HepG2 (cell line): ENCODE measurements around the gene TENM3. TPM values are rescaled to one million over a fixed set of nuclear protein-coding genes. Genes with fewer than 3 reads are reported as not detected.

Experiments
- GATAD2A ChIP-seq: IDR thresholded peaks from 2 replicates; pipeline ENCODE4 v1.6.1; 2016
- KLF11 ChIP-seq: IDR thresholded peaks from 2 replicates; pipeline ENCODE4 v1.6.1; 2016; ENCODE audit warnings: missing compliant biosample characterization
- NR2F1 ChIP-seq, 2 experiments: fragments of 450-650 bp in 1 of 2; formaldehyde crosslinking in 1 of 2; IDR thresholded peaks; 2 replicates each; pipeline versions ENCODE4 v1.5.0 to v1.6.1; 2016 to 2020; ENCODE audit warnings: mild to moderate bottlenecking in 1 of 2, missing compliant biosample characterization in 1 of 2, missing genetic modification reagents in 1 of 2, moderate library complexity in 1 of 2
- PAF1 ChIP-seq: IDR thresholded peaks from 2 replicates; pipeline ENCODE4 v1.6.1; 2016; ENCODE audit warnings: missing genetic modification reagents, missing compliant biosample characterization
- SOX5 ChIP-seq: IDR thresholded peaks from 2 replicates; pipeline ENCODE4 v1.6.1; 2016; ENCODE audit warnings: borderline replicate concordance
- SP5 ChIP-seq: IDR thresholded peaks from 2 replicates; pipeline ENCODE4 v1.6.1; 2016; ENCODE audit warnings: low read depth, borderline replicate concordance
- SRSF4 ChIP-seq: fragments of 200-400 bp; formaldehyde crosslinking; IDR thresholded peaks from one replicate; pipeline ENCODE4 v1.6.1; 2018; ENCODE audit warnings: mild to moderate bottlenecking, low read depth, low read length, moderate library complexity; ENCODE audit not compliant: poor library complexity, severe bottlenecking
- ZNF703 ChIP-seq: sonication (generic); formaldehyde crosslinking; IDR thresholded peaks from 2 replicates; pipeline ENCODE4 v1.5.1; 2020; ENCODE audit warnings: missing genetic modification reagents, mild to moderate bottlenecking, moderate library complexity, borderline replicate concordance
- ZNF780A ChIP-seq: sonication (generic); formaldehyde crosslinking; IDR thresholded peaks from 2 replicates; pipeline ENCODE4 v1.8.0; 2022; ENCODE audit warnings: mild to moderate bottlenecking, missing genetic modification reagents, moderate library complexity
- polyA plus RNA-seq, 8 experiments: library from polyadenylated mRNA; depleted of rRNA in 3 of 8; stranded (reverse) in 7 of 8; unstranded in 1 of 8; fragments of >200 nt; fragmentation: Illumina TruSeq in 4 of 8; extraction: Trizol in 4 of 8; gene quantifications; 2 replicates each; pipeline versions ENCODE4 v1.2.1 to v1.2.3, GENCODE V29; 2011 to 2016; ENCODE audit warnings: low read depth in 4 of 8, missing spikeins in 1 of 8, mixed read lengths in 1 of 8; ENCODE audit not compliant: insufficient read depth in 1 of 8
- total RNA-seq, 5 experiments: library from RNA; depleted of rRNA; stranded (reverse); fragments of >200 nt; fragmentation: Illumina TruSeq; extraction: Trizol; gene quantifications; 2 replicates each; pipeline ENCODE4 v1.2.3, GENCODE V29; 2016; ENCODE audit warnings: low read depth in 1 of 5
- TF ChIP-seq, protein P1 (sequence below): IDR thresholded peaks from 2 replicates; pipeline ENCODE4 v1.6.1; 2016; ENCODE audit warnings: missing compliant biosample characterization, missing genetic modification reagents, borderline replicate concordance
- TF ChIP-seq, protein P2 (sequence below): sonication (generic); formaldehyde crosslinking; IDR thresholded peaks from 2 replicates; pipeline ENCODE4 v1.8.0; 2022; ENCODE audit warnings: mild to moderate bottlenecking, missing genetic modification reagents
- TF ChIP-seq, protein P3 (sequence below): sonication (generic); formaldehyde crosslinking; IDR thresholded peaks from 2 replicates; pipeline ENCODE4 v1.5.0; 2020; ENCODE audit warnings: mild to moderate bottlenecking, missing genetic modification reagents, moderate library complexity

TENM3 gene
- total and polyA plus RNA-seq, 2 of the 13 experiments (the other 11 are each of a cell fraction or from before 2014, with no cell fraction given), result 0.04 TPM; not detected in 1

DNA sequence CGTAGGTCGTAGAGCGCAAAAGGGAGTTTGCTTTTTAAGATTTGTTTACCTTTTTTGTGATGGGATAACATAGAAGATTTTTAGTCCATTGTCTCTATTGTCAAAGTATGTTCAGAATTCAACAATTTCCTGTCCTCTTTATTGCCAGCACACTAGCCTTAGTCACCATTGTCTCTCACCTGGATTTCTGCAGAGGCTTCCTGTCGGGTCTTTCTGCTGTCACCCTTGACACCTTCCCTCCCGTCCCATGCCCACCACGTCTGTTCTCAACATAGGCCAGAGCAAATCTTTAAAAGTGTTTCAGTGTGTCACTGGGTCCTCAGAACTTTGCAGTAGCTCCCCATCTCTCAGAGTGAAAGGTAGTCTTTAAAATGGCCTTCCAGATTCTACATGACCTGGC is 323.9 kb downstream of the TENM3 start (continued):
- TF ChIP-seq KLF11 (CRISPR knock-in tag), result no peak
- TF ChIP-seq, protein P1, sequence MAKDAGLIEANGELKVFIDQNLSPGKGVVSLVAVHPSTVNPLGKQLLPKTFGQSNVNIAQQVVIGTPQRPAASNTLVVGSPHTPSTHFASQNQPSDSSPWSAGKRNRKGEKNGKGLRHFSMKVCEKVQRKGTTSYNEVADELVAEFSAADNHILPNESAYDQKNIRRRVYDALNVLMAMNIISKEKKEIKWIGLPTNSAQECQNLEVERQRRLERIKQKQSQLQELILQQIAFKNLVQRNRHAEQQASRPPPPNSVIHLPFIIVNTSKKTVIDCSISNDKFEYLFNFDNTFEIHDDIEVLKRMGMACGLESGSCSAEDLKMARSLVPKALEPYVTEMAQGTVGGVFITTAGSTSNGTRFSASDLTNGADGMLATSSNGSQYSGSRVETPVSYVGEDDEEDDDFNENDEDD (CRISPR knock-in tag), result no peak
- TF ChIP-seq, protein P2, sequence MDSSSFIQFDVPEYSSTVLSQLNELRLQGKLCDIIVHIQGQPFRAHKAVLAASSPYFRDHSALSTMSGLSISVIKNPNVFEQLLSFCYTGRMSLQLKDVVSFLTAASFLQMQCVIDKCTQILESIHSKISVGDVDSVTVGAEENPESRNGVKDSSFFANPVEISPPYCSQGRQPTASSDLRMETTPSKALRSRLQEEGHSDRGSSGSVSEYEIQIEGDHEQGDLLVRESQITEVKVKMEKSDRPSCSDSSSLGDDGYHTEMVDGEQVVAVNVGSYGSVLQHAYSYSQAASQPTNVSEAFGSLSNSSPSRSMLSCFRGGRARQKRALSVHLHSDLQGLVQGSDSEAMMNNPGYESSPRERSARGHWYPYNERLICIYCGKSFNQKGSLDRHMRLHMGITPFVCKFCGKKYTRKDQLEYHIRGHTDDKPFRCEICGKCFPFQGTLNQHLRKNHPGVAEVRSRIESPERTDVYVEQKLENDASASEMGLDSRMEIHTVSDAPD (CRISPR knock-in tag), result no peak
- no peak for TF ChIP-seq PAF1 (CRISPR knock-in tag)
- TF ChIP-seq SP5 (CRISPR knock-in tag), result no peak
- TF ChIP-seq, protein P3, sequence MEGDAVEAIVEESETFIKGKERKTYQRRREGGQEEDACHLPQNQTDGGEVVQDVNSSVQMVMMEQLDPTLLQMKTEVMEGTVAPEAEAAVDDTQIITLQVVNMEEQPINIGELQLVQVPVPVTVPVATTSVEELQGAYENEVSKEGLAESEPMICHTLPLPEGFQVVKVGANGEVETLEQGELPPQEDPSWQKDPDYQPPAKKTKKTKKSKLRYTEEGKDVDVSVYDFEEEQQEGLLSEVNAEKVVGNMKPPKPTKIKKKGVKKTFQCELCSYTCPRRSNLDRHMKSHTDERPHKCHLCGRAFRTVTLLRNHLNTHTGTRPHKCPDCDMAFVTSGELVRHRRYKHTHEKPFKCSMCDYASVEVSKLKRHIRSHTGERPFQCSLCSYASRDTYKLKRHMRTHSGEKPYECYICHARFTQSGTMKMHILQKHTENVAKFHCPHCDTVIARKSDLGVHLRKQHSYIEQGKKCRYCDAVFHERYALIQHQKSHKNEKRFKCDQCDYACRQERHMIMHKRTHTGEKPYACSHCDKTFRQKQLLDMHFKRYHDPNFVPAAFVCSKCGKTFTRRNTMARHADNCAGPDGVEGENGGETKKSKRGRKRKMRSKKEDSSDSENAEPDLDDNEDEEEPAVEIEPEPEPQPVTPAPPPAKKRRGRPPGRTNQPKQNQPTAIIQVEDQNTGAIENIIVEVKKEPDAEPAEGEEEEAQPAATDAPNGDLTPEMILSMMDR (CRISPR knock-in tag), result no peak
- no peak for TF ChIP-seq SRSF4
- TF ChIP-seq ZNF703 (CRISPR knock-in tag), result no peak
- TF ChIP-seq GATAD2A (CRISPR knock-in tag), result no peak
- TF ChIP-seq ZNF780A, result no peak
- TF ChIP-seq NR2F1 (CRISPR knock-in tag; IDR thresholded peaks at IDR 0.05), result no peak
- TF ChIP-seq SOX5, result no peak
